Regular cardiac myocyte (primary cell): Measurements from ENCODE around the gene GGA3. TPM values are rescaled to one million over a fixed set of nuclear protein-coding genes. Genes with fewer than 3 reads are reported as not detected.

ENCODE experiments used
- total RNA-seq: library from RNA; depleted of rRNA; stranded (reverse); fragments of >200 nt; gene quantifications from 2 replicates; pipeline ENCODE4 v1.2.3, GENCODE V29; 2014

Gene GGA3
- total RNA-seq: 6.8 and 11.5 TPM in 2 replicates

GRCh38 chr17:75261336-75262111 is at the start of gene GGA3, which contains the start of gene MRPS7:
Gene GGA3, minus strand, starts transcription at chr17:75261606. Its CDS starts 19 bp downstream, at chr17:75261587.
Gene MRPS7, plus strand, starts transcription at chr17:75261879. Its CDS starts 22 bp downstream, at chr17:75261901.

GRCh38 chr17:75289115-75289831 is 27.9 kb upstream of the GGA3 start, which contains the start of gene SLC25A19:
Gene SLC25A19, minus strand, starts transcription at chr17:75289433. Its CDS starts 2,669 bp downstream, at chr17:75286764.

GRCh38 chr17:75270966-75271232 is 9.5 kb upstream of the GGA3 start, which contains the start of gene MIF4GD:
Gene MIF4GD, minus strand, starts transcription at chr17:75271231. Its CDS starts 1,036 bp downstream, at chr17:75270195.

GRCh38 chr17:75205037-75205792 is 56.2 kb downstream of the GGA3 start, which contains the start of gene NUP85:
Gene NUP85, plus strand, starts transcription at chr17:75205679. Its CDS starts 83 bp downstream, at chr17:75205762.

Other genes with a start within 250 kb of the GGA3 start
- gene MRPL58, start 248.9 kb downstream of the GGA3 start, total RNA-seq: 27.9 and 47.0 TPM in 2 replicates
- gene ATP5PD, start 214.6 kb downstream of the GGA3 start, total RNA-seq: 332 and 359 TPM in 2 replicates
- gene KCTD2, start 214.4 kb downstream of the GGA3 start, total RNA-seq: 14.7 and 16.7 TPM in 2 replicates
- 3.3 and 6.2 TPM in 2 replicates for gene SLC16A5, start 173.7 kb downstream of the GGA3 start, total RNA-seq
- gene ARMC7, start 151.6 kb downstream of the GGA3 start, total RNA-seq: 1.4 and 1.9 TPM in 2 replicates
- 31.3 and 51.0 TPM in 2 replicates for gene NT5C, start 129.9 kb downstream of the GGA3 start, total RNA-seq
- 60.3 and 215 TPM in 2 replicates for gene JPT1, start 107.1 kb downstream of the GGA3 start, total RNA-seq
- gene SUMO2, start 78.6 kb downstream of the GGA3 start, total RNA-seq: 111 and 152 TPM in 2 replicates
- 18.3 and 46.2 TPM in 2 replicates for gene NUP85, start 55.9 kb downstream of the GGA3 start, total RNA-seq
- 33.8 and 76.9 TPM in 2 replicates for gene MRPS7, start 273 bp upstream of the GGA3 start, total RNA-seq
- gene MIF4GD, start 9.6 kb upstream of the GGA3 start, total RNA-seq: 6.9 and 7.3 TPM in 2 replicates
- gene SLC25A19, start 27.8 kb upstream of the GGA3 start, total RNA-seq: 7.6 and 8.8 TPM in 2 replicates
- gene GRB2, start 144.1 kb upstream of the GGA3 start, total RNA-seq: 77.8 and 79.2 TPM in 2 replicates
- 19.6 and 34.4 TPM in 2 replicates for gene TMEM94, start 195.0 kb upstream of the GGA3 start, total RNA-seq